HFF-Myc (cell line): ENCODE data around the gene SIL1.
A peak's percentile ranks its signal among the peaks of the same experiment; 100 is the strongest.
"Not testable (repeated sequence)": the region's sequence is repeated elsewhere in the genome, so short reads cannot be mapped to it uniquely, and the experiment has no call there.

Experiments used
- DNase-seq: peaks from one replicate; pipeline ENCODE4 v3.0.0-alpha.2; 2011; ENCODE audit warnings: low read depth; ENCODE audit errors: extremely low read depth
- H3K4me3 ChIP-seq: replicated peaks from 2 replicates; pipeline ENCODE4 v1.5.1; 2011; ENCODE audit warnings: low read depth, mild to moderate bottlenecking, control low read depth, low read length
- CTCF ChIP-seq: IDR thresholded peaks from 2 replicates; pipeline ENCODE4 v1.5.1; 2012; ENCODE audit warnings: mild to moderate bottlenecking, low read depth, low read length, control low read depth; ENCODE audit errors: missing control alignments

SIL1 gene

GRCh38 chr5:139204196-139204595 is 6.0 kb upstream of the SIL1 start:
- no peak for TF ChIP-seq CTCF
- H3K4me3 ChIP-seq, result no peak overlapping the region
- no peak for DNase-seq

- no peak for DNase-seq
Measured at GRCh38 chr5:139199321-139199720, 1.2 kb upstream of the SIL1 start.

GRCh38 chr5:139196296-139196956 is 1.7 kb downstream of the SIL1 start:
- DNase-seq, result no peak
- H3K4me3 ChIP-seq, result no peak overlapping the region
- TF ChIP-seq CTCF, result no peak

More at GRCh38 chr5:139199321-139199720, 1.2 kb upstream of the SIL1 start:
- TF ChIP-seq CTCF, result no peak
- no peak overlapping the region for H3K4me3 ChIP-seq

GRCh38 chr5:139194486-139194885 is 3.7 kb downstream of the SIL1 start:
- TF ChIP-seq CTCF, result no peak
- no peak for DNase-seq
- no peak overlapping the region for H3K4me3 ChIP-seq

- TF ChIP-seq CTCF, result peak; percentile 35
- H3K4me3 ChIP-seq, result no peak overlapping the region
- DNase-seq, result no peak
Measured at GRCh38 chr5:139193928-139194327, 4.2 kb downstream of the SIL1 start.

GRCh38 chr5:139192906-139193305 is 5.3 kb downstream of the SIL1 start:
- not testable (repeated sequence) for DNase-seq

GRCh38 chr5:139191954-139192353 is 6.2 kb downstream of the SIL1 start:
- H3K4me3 ChIP-seq, DNase-seq: not testable (repeated sequence)

More at GRCh38 chr5:139192906-139193305, 5.3 kb downstream of the SIL1 start:
- H3K4me3 ChIP-seq, result not testable (repeated sequence)

GRCh38 chr5:139190125-139190524 is 8.0 kb downstream of the SIL1 start:
- H3K4me3 ChIP-seq, result no peak overlapping the region
- no peak for TF ChIP-seq CTCF
- DNase-seq, result no peak
